Mesenchymal stem cell (in vitro differentiated cells and primary cell): ENCODE measurements around the gene RECK.

ENCODE experiments used
- DNase-seq: peaks from one replicate; pipeline ENCODE4 v3.0.0-alpha.2; 2013
- H2AFZ ChIP-seq: one replicate; pipeline ENCODE4 v1.6.1; 2013; ENCODE audit warnings: low read depth, mild to moderate bottlenecking, control low read depth, inconsistent platforms, low read length, moderate library complexity
- H2AK5ac ChIP-seq: 2 replicates; pipeline ENCODE4 v1.6.1; 2013; ENCODE audit warnings: low read length, moderate library complexity, mild to moderate bottlenecking, inconsistent platforms; ENCODE audit not compliant: severe bottlenecking
- H2BK120ac ChIP-seq: one replicate; pipeline ENCODE4 v1.6.1; 2013; ENCODE audit warnings: low read depth, mild to moderate bottlenecking, inconsistent platforms, low read length, moderate library complexity
- H2BK12ac ChIP-seq, 2 experiments: one replicate each; pipeline ENCODE4 v1.6.1; 2013; ENCODE audit warnings: inconsistent platforms in 2 of 2, low read length in 2 of 2, mild to moderate bottlenecking in 2 of 2, moderate library complexity in 2 of 2, control low read depth in 1 of 2
- H2BK15ac ChIP-seq: one replicate; pipeline ENCODE4 v1.6.1; 2013; ENCODE audit warnings: mild to moderate bottlenecking, low read depth, inconsistent platforms; ENCODE audit not compliant: poor library complexity, severe bottlenecking
- H2BK5ac ChIP-seq: 2 replicates; pipeline ENCODE4 v1.6.1; 2013; ENCODE audit warnings: low read depth, mild to moderate bottlenecking, low read length, control low read depth, inconsistent platforms; ENCODE audit not compliant: poor library complexity, severe bottlenecking
- H3K14ac ChIP-seq, 2 experiments: one replicate each; pipeline ENCODE4 v1.6.1; 2013; ENCODE audit warnings: inconsistent platforms in 2 of 2, low read length in 2 of 2, control low read depth in 1 of 2, mild to moderate bottlenecking in 1 of 2, moderate library complexity in 1 of 2
- H3K18ac ChIP-seq, 2 experiments: one replicate each; pipeline ENCODE4 v1.6.1; 2013; ENCODE audit warnings: inconsistent platforms in 2 of 2, low read length in 2 of 2, control low read depth in 1 of 2, low read depth in 1 of 2, mild to moderate bottlenecking in 1 of 2
- H3K23ac ChIP-seq, 2 experiments: one replicate each; pipeline ENCODE4 v1.6.1; 2013; ENCODE audit warnings: inconsistent platforms in 2 of 2, low read length in 2 of 2, mild to moderate bottlenecking in 2 of 2, moderate library complexity in 2 of 2, control low read depth in 1 of 2
- H3K27ac ChIP-seq: 2 replicates; pipeline ENCODE4 v1.5.1; 2013; ENCODE audit warnings: mild to moderate bottlenecking, moderate library complexity, low read length, control low read depth, inconsistent platforms; ENCODE audit not compliant: poor library complexity, severe bottlenecking
- H3K27me3 ChIP-seq, 2 experiments: 2 replicates each; pipeline versions ENCODE4 v1.6.1 to v1.7.0; 2013; ENCODE audit warnings: low read length in 2 of 2, mild to moderate bottlenecking in 2 of 2, moderate library complexity in 2 of 2, control low read depth in 1 of 2, inconsistent platforms in 1 of 2; ENCODE audit not compliant: control insufficient read depth in 1 of 2, insufficient read depth in 1 of 2
- H3K36me3 ChIP-seq, 2 experiments: 2 replicates each; pipeline versions ENCODE4 v1.6.1 to v1.7.0; 2013; ENCODE audit warnings: low read length in 2 of 2, control low read depth in 1 of 2, inconsistent platforms in 1 of 2, low read depth in 1 of 2, mild to moderate bottlenecking in 1 of 2; ENCODE audit not compliant: insufficient read depth in 2 of 2, control insufficient read depth in 1 of 2
- H3K4ac ChIP-seq, 2 experiments: one replicate each; pipeline ENCODE4 v1.6.1; 2013; ENCODE audit warnings: inconsistent platforms in 2 of 2, low read length in 2 of 2, mild to moderate bottlenecking in 2 of 2, moderate library complexity in 2 of 2, control low read depth in 1 of 2, low read depth in 1 of 2
- H3K4me1 ChIP-seq: 2 replicates; pipeline ENCODE4 v1.6.1; 2013; ENCODE audit warnings: low read depth, low read length, control low read depth; ENCODE audit not compliant: control insufficient read depth, insufficient read depth
- H3K4me2 ChIP-seq: 2 replicates; pipeline ENCODE4 v1.6.1; 2013; ENCODE audit warnings: low read length, mild to moderate bottlenecking, inconsistent platforms; ENCODE audit not compliant: poor library complexity, severe bottlenecking
- H3K4me3 ChIP-seq, 2 experiments: 2 replicates each; pipeline versions ENCODE4 v1.5.1 to v1.7.0; 2013; ENCODE audit warnings: low read length in 2 of 2, mild to moderate bottlenecking in 2 of 2, control low read depth in 1 of 2, low read depth in 1 of 2; ENCODE audit not compliant: insufficient read depth in 1 of 2
- H3K79me1 ChIP-seq: replicated peaks from 2 replicates; pipeline ENCODE4 v1.6.1; 2013; ENCODE audit warnings: mild to moderate bottlenecking, control low read depth, low read length, inconsistent platforms; ENCODE audit not compliant: poor library complexity, severe bottlenecking
- H3K9ac ChIP-seq: 2 replicates; pipeline ENCODE4 v1.7.0; 2013; ENCODE audit warnings: mild to moderate bottlenecking, low read length, moderate library complexity
- H3K9me3 ChIP-seq: 2 replicates; pipeline ENCODE4 v1.7.0; 2013; ENCODE audit warnings: mild to moderate bottlenecking, low read length; ENCODE audit not compliant: control insufficient read depth
- H4K8ac ChIP-seq: one replicate; pipeline ENCODE4 v1.6.1; 2013; ENCODE audit warnings: inconsistent platforms, mild to moderate bottlenecking, low read length, moderate library complexity
- H4K91ac ChIP-seq: one replicate; pipeline ENCODE4 v1.6.1; 2013; ENCODE audit warnings: mild to moderate bottlenecking, low read length, inconsistent platforms
- WGBS: methylation state at CpG from one replicate; pipeline ENCODE4 v1.1.7; 2013; ENCODE audit warnings: mixed read lengths; 5-methylcytosine and 5-hydroxymethylcytosine counted together

Gene RECK

GRCh38 chr9:36005891-36006290, 30.8 kb upstream of the RECK start:
- no peak overlapping the region for H3K4ac ChIP-seq
- H2AFZ ChIP-seq: no peak overlapping the region
- H4K91ac ChIP-seq: no peak overlapping the region
- no peak overlapping the region for H2BK15ac ChIP-seq
- H2BK12ac ChIP-seq: no peak overlapping the region
- no peak overlapping the region for H3K23ac ChIP-seq
- 100% methylated on average over 1 of the region's 1 CpG for WGBS
- no peak overlapping the region for H3K14ac ChIP-seq
- H3K4me2 ChIP-seq: no peak overlapping the region
- H4K8ac ChIP-seq: no peak overlapping the region
- no peaks in the 10 kb centered on the region for H3K4me1 ChIP-seq
- H3K36me3 ChIP-seq: no peaks in the 10 kb centered on the region
- peaks cover 4 to 45% of the 10 kb centered on the region in 2 experiments for H3K27me3 ChIP-seq
- H2AK5ac ChIP-seq: no peak overlapping the region
- no peak overlapping the region for H2BK120ac ChIP-seq
- H2BK5ac ChIP-seq: no peak overlapping the region
- H3K79me1 ChIP-seq: no peaks in the 10 kb centered on the region
- H3K4me3 ChIP-seq: no peak overlapping the region
- DNase-seq: no peak
- no peak overlapping the region for H3K9ac ChIP-seq
- no peak overlapping the region for H3K18ac ChIP-seq
- no peak overlapping the region for H3K27ac ChIP-seq
- peaks cover 15% of the 10 kb centered on the region for H3K9me3 ChIP-seq

GRCh38 chr9:36006549-36007315, 30.0 kb upstream of the RECK start:
- Histone ChIP-seq H3K18ac (no peak overlapping the region), H3K4me2 (no peak overlapping the region), H2BK15ac (no peak overlapping the region), H3K9me3 (peaks cover 15% of the 10 kb centered on the region), H2AK5ac (no peak overlapping the region), H3K9ac (no peak overlapping the region), H3K4me3 (no peak overlapping the region), H3K4me1 (no peaks in the 10 kb centered on the region), H3K4ac (no peak overlapping the region), H4K8ac (no peak overlapping the region), H4K91ac (no peak overlapping the region), H3K79me1 (no peaks in the 10 kb centered on the region), H2BK120ac (no peak overlapping the region), H3K27ac (no peak overlapping the region), H3K14ac (no peak overlapping the region), H3K27me3 (peaks cover 4 to 49% of the 10 kb centered on the region in 2 experiments), H2BK12ac (no peak overlapping the region), H2AFZ (no peak overlapping the region), H2BK5ac (no peak overlapping the region), H3K36me3 (no peaks in the 10 kb centered on the region), H3K23ac (no peak overlapping the region)
- DNase-seq: no peak
- 65% methylated on average over 3 of the region's 3 CpGs for WGBS

- H3K36me3 ChIP-seq: no peaks in the 10 kb centered on the region
- H2BK15ac ChIP-seq: no peak overlapping the region
- H3K18ac ChIP-seq: no peak overlapping the region
- 100% methylated on average over 1 of the region's 1 CpG for WGBS
- no peak overlapping the region for H2BK120ac ChIP-seq
- no peaks in the 10 kb centered on the region for H3K4me1 ChIP-seq
- no peak overlapping the region for H3K4me2 ChIP-seq
- H2BK5ac ChIP-seq: no peak overlapping the region
- peaks cover 15% of the 10 kb centered on the region for H3K9me3 ChIP-seq
- no peak overlapping the region for H4K91ac ChIP-seq
- no peak overlapping the region for H4K8ac ChIP-seq
- no peak overlapping the region for H3K14ac ChIP-seq
- H3K23ac ChIP-seq: no peak overlapping the region
- no peak overlapping the region for H3K4ac ChIP-seq
- H2AFZ ChIP-seq: no peak overlapping the region
- no peak overlapping the region for H2AK5ac ChIP-seq
- no peak overlapping the region for H3K4me3 ChIP-seq
- no peak for DNase-seq
- no peak overlapping the region for H3K27ac ChIP-seq
- H3K9ac ChIP-seq: no peak overlapping the region
- no peak overlapping the region for H2BK12ac ChIP-seq
- H3K79me1 ChIP-seq: no peaks in the 10 kb centered on the region
- peaks cover 3 to 55% of the 10 kb centered on the region in 2 experiments for H3K27me3 ChIP-seq
Measured at GRCh38 chr9:36007316-36007708, 29.4 kb upstream of the RECK start.

- H3K23ac ChIP-seq: no peak overlapping the region
- H3K18ac ChIP-seq: no peak overlapping the region
- no peak overlapping the region for H4K8ac ChIP-seq
- peaks cover 15% of the 10 kb centered on the region for H3K9me3 ChIP-seq
- H3K4me1 ChIP-seq: no peaks in the 10 kb centered on the region
- H3K27me3 ChIP-seq: peaks cover 0 to 56% of the 10 kb centered on the region in 2 experiments
- H3K36me3 ChIP-seq: no peaks in the 10 kb centered on the region
- no peak overlapping the region for H3K4me2 ChIP-seq
- H3K4ac ChIP-seq: no peak overlapping the region
- no peak overlapping the region for H2BK120ac ChIP-seq
- no peak overlapping the region for H3K27ac ChIP-seq
- WGBS: 89% methylated on average over 1 of the region's 2 CpGs
- no peak for DNase-seq
- no peaks in the 10 kb centered on the region for H3K79me1 ChIP-seq
- H4K91ac ChIP-seq: no peak overlapping the region
- H3K14ac ChIP-seq: no peak overlapping the region
- H2BK15ac ChIP-seq: no peak overlapping the region
- H2BK5ac ChIP-seq: no peak overlapping the region
- H2AFZ ChIP-seq: no peak overlapping the region
- H3K4me3 ChIP-seq: no peak overlapping the region
- no peak overlapping the region for H2BK12ac ChIP-seq
- no peak overlapping the region for H2AK5ac ChIP-seq
- H3K9ac ChIP-seq: no peak overlapping the region
Measured at GRCh38 chr9:36007852-36008251, 28.9 kb upstream of the RECK start.
